GM10248 (cell line): ENCODE results near the gene RAC2.

Experiments used
- CTCF ChIA-PET: fragments of 300-600 bp; sonication (Branson Sonifier 250); formaldehyde crosslinking; extraction: SDS; loops from one replicate; lab custom pipeline; 2021; ENCODE audit warnings: antibody characterized with exemption; lab: Yijun Ruan, JAX
- POLR2A ChIA-PET: fragments of 350-650 bp; sonication (Branson Sonifier 250); formaldehyde crosslinking; extraction: SDS; loops from one replicate; lab custom pipeline; 2020; ENCODE audit warnings: antibody characterized with exemption; lab: Yijun Ruan, JAX
- DNase-seq: peaks from one replicate; pipeline ENCODE4 v3.0.0; 2012; ENCODE audit errors: extremely low spot score
- CTCF ChIP-seq: IDR thresholded peaks from 2 replicates; pipeline ENCODE4 v1.5.1; 2012; ENCODE audit warnings: mild to moderate bottlenecking, low read depth; ENCODE audit errors: extremely low read depth, missing control alignments, control extremely low read depth

RAC2 gene

GRCh38 chr22:37244114-37244921 is at the start of gene RAC2:
TSS of gene RAC2 (minus strand) at chr22:37244269. CDS start at chr22:37244148, 121 bp downstream.
- POLR2A ChIA-PET, result interaction anchor here (0.6 to 2.2 kb wide), 2 partner anchors 14 to 108 kb away, joined by 3 to 13 read pairs; no protein-coding TSS in a partner anchor
- no peak for TF ChIP-seq CTCF
- DNase-seq, result peak; percentile 88
- CTCF ChIA-PET, result interaction anchor here (0.6 to 16.0 kb wide), 14 partner anchors 11 to 223 kb away, joined by 3 to 195 read pairs (median 4); no protein-coding TSS in a partner anchor

GRCh38 chr22:37293172-37293571 is 49.1 kb upstream of the RAC2 start:
- no peak for TF ChIP-seq CTCF
- ChIA-PET CTCF (interaction anchor here (0.9 kb wide), 1 partner anchor 33 kb away, joined by 3 read pairs; no protein-coding TSS in a partner anchor), POLR2A (no interaction called here)
- no peak for DNase-seq

- ChIA-PET CTCF (interaction anchor here (0.9 to 1.2 kb wide), 2 partner anchors 19 to 32 kb away, joined by 3 read pairs; no protein-coding TSS in a partner anchor), POLR2A (no interaction called here)
- no peak for TF ChIP-seq CTCF
- DNase-seq, result no peak
Measured at GRCh38 chr22:37292641-37293040, 48.6 kb upstream of the RAC2 start.

GRCh38 chr22:37291559-37292298 is 47.7 kb upstream of the RAC2 start:
- no peak for TF ChIP-seq CTCF
- POLR2A ChIA-PET, result no interaction called here
- DNase-seq, result no peak
- CTCF ChIA-PET, result interaction anchor here (0.8 to 1.2 kb wide), 2 partner anchors 8 to 20 kb away, joined by 3 read pairs; no protein-coding TSS in a partner anchor

- no peak for TF ChIP-seq CTCF
- no peak for DNase-seq
- ChIA-PET CTCF (interaction anchor here (0.8 kb wide), 1 partner anchor 9 kb away, joined by 3 read pairs; no protein-coding TSS in a partner anchor), POLR2A (no interaction called here)
Measured at GRCh38 chr22:37290737-37291136, 46.7 kb upstream of the RAC2 start.

- CTCF ChIA-PET, result interaction anchor here (1.1 kb wide), 1 partner anchor 14 kb away, joined by 3 read pairs; no protein-coding TSS in a partner anchor
- no peak for TF ChIP-seq CTCF
- POLR2A ChIA-PET, result no interaction called here
- no peak for DNase-seq
Measured at GRCh38 chr22:37289156-37289735, 45.2 kb upstream of the RAC2 start.
